HL-60/S4 (cell line): Measurements from ENCODE around the gene CYBA.

ENCODE experiments used
- in situ Hi-C: fragments of 300-500 bp; cut with MboI; formaldehyde crosslinking; loops from 2 replicates; pipeline ENCODE4 v1.14.3; 2022; ENCODE audit warnings: low sequenced_read_pairs

Gene CYBA

GRCh38 chr16:88650749-88651275 lies at the start of gene CYBA:
TSS of gene CYBA (minus strand) at chr16:88651053. CDS start at chr16:88651013, 40 bp downstream.
- in situ Hi-C loops = no loop called here

DNA sequence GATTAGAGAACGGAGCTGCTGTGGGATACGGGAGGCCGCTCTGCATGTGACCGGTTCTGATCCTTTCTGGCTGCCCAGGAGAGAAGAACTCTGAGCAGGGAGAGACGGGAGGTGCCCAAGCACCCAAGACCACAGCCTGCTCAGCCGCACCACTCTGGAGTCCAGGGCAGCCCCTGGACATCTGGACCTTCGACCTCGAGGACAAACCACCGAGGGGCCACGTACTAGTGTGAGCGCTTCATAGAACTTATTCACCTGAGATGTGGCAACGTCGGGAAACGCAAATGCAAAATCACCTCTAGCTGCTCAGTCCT lies 49.4 kb upstream of the CYBA start:
- in situ Hi-C loops = no loop called here

GRCh38 chr16:88699180-88699579 lies 48.3 kb upstream of the CYBA start:
- in situ Hi-C loops = no loop called here

GRCh38 chr16:88698646-88699045 lies 47.8 kb upstream of the CYBA start:
- in situ Hi-C loops = no loop called here

DNA sequence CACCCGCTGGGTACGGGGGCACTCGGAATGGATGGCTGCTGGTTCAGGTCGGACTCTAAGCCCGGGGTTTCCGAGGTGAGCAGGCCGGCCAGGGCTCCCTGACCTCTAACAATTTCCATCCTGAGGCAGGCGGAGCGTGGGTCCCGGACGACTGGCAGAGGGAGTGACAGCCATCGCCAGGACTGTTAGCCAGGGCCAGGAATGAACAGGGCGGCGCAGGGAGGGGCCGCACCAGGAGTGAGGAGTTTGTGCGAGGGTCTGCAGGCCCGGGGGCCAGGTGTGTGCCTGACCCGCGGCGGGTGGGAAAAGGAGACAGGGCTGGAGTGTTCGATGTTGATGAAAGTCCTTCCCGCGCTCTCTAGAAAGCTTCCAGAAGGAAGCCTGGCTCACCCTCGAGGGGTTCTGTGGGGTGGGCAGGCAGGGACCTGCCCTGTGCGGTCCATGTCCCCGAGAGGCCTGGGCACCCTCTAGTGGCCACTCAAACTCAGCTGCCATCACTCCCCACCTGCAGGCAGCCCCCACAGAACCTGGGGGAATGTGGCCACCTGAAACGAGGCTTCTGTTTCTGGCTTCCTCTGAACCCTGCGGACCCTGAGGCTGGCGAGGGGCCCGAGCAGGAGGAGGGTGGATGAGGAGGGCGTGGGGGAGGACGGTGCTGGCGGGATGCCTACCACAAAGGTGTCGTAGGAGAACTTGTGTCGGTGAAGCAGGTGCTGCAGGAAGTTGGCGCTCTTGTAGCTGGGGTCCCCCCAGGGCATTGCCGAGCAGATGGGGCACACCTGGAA lies 47.2 kb upstream of the CYBA start:
- in situ Hi-C loops = no loop called here

GRCh38 chr16:88697116-88697830 lies 46.4 kb upstream of the CYBA start:
- in situ Hi-C loops = no loop called here

- in situ Hi-C loops = no loop called here
These were observed 45.6 kb upstream of the CYBA start for GRCh38 chr16:88696441-88696840.

GRCh38 chr16:88695753-88696152 lies 44.9 kb upstream of the CYBA start:
- in situ Hi-C loops = no loop called here

DNA sequence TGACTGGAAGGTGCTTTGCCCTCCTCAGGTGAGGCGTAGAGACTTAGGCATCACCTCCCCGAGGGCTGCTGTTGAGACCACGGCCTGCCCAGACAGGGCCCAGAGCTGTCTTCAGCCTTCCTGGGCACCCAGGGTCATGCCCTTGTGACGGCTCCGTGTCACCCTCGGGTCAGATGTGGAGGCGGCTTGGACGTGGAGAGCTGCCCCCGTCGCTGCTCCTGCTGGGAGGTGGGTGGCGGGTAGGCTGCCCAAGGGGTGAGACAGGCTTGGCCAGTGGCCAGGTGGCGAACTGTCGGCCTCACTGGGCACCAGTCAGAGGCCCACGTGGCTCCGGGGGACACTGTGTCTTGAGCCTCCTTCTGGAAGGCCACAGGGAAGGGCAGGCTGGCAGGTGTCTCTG lies 44.4 kb upstream of the CYBA start:
- in situ Hi-C loops = no loop called here

GRCh38 chr16:88694221-88695087 lies 43.6 kb upstream of the CYBA start:
- in situ Hi-C loops = no loop called here

DNA sequence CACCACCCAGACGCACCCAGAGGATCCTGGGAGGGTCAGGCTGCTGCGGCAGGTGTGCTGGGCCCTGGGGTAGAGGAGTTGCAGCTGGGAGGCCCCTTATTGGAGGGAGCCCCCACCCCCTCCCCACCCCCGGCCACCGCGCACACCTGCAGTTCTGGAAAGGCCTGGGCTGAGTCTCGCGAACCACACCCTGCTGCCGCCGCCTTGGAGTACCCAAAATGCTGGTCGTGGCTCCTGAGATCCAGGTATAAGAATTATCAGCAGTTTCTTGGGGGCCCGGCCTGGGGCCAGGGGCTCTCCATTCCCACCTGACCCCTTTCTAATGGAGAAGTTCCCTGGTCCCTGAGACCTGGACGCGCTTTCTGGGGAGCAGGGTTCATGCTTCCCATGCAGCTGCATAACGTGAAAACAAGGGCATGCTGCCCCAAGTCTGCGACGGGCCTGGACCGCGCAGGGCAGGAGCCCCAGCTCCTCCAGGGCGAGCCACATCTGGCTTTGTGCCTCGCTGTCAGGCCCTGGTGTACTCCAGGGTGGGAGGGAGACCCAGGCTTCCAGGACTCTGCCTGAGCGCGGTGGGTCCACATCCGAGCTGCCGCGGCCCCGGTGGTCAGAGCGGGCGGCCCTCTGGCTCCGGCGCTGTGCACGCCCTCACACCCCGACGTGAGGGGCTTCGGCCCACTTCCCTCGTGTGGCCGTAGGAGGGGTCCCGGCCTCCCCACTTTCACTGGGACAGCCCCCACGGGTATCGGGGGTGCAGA lies 42.7 kb upstream of the CYBA start:
- in situ Hi-C loops = no loop called here

GRCh38 chr16:88692861-88693260 lies 42.0 kb upstream of the CYBA start:
- in situ Hi-C loops = no loop called here

- in situ Hi-C loops = no loop called here
These were observed 41.2 kb upstream of the CYBA start for GRCh38 chr16:88691924-88692560.

DNA sequence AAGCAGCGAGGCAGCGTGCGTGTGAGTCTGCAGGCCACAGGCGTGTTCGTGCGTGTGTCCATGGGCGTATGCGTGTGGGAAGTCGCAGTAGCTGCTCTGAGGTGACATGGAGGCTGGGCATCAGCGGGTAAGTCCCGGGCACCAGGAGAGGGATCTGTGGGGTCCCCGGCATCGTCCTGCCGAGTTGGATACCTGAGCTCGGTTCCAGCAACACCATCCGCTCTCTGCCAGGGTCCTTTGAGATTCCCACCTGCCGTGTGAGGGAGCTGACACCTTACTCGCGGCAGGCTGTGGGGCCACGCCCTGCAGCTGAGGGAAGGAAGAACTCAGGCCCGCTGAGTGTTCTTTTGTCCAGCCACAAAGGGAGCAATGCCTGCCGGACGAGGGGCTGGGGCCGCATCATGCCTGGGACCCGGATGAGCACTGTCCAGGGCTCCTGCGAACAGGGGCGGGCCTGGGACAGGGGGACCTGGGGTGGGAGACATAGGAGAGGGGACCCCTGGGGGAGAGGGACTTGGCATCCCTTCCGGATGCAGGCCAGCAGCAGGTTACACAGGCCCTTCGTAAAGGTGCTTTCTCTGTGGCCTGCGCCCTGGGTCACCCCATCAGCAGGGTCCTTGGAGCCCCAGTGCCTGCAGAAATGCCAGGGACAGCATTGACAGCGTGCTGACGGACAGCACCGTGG lies 40.4 kb upstream of the CYBA start:
- in situ Hi-C loops = no loop called here

DNA sequence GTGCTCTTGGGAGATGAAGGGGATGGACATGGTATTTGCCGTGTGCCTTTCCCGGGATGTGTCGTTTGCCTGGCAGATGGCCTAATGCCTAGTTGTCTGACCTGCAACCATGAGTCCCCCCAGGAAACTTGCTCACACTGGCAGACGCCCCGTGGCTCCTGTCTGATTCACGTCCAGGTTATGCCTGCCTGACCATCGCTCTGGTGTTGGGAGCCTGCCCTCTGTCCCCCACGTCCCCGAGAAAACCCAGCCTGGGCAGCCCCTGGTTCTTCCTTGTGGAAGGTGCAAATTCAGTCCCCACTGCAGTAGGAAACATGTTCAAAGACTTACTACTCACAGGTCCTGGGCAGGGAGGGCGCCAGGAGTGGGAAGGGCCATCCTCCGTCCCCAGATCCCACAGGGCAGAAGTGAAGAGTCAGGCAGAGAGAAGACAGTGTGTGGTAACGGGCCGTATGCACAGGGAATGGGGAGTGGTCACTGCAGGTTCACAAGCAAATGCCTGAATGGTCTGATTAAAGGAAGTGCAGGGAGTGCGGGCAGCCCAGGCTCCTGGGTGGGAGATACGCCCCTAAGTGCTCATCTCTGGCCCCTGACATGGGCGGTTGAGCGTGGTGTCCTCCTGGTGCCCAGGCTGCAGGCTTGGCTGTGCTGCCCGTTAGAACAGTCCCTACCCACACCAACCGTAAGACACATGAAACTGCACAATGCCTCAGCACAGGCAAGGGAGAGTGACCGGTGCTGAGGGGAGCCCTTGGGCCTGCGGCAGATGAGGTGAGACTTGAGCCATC lies 39.7 kb upstream of the CYBA start:
- in situ Hi-C loops = no loop called here

DNA sequence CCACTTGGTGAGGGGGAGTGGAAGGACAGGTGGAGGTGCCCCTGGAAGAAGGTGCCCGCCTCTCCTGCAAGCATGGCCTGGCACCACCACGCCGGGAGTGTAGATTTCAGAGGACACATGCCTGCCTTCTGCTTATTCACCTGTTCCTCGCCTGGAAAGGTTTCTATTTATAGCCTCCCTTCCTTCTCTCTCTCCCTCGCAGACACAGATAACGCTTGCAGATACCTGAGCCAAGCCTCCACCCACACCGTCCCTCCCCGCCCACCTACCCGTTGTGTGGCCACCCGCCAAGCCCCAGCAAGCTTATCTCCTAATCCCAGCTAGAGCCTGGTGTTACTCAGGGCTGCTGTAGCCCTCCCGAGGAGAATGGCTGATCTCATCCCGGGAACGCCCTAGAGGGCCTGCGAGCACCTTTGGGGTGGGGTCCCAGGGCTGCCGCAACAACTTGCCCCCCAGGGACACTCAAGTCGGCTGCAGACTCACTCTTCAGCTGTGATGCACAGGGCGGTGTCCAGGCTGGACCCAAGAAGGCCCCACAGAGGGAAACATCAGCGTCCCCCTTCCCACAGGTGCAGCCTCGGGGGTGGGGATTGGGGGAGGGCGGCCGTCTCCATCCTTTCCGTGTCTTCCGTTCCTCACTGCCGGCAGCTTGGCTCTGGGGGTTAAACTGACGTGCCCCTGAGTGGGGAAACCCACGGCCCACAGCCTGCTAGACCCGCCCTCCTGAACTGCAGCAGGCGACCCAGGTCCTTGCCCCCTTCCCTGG lies 37.3 kb upstream of the CYBA start:
- in situ Hi-C loops = no loop called here

DNA sequence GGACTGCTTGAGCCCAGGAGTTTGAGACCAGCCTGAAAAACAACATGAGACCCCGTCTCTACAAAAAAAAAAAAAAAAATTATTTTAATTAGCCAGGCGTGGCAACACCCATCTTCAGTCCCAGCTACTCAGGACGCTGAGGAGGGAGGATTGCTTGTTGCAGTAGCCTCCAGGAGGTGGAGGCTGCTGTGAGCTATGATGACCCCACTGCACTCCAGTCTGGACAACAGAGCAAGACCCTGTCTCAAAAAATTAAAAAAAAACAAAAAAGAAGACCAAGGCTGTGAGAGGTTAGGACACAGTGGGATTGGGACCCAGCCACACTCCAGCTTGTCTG lies 36.8 kb upstream of the CYBA start:
- in situ Hi-C loops = no loop called here

- in situ Hi-C loops = no loop called here
These were observed 36.4 kb upstream of the CYBA start for GRCh38 chr16:88687254-88687576.
